ENCODE data around the gene HPSE2. TPM values are rescaled to one million over a fixed set of nuclear protein-coding genes. Genes with fewer than 3 reads are reported as not detected.

The HPSE2 gene
- polyA plus RNA-seq, 2 of the 4 experiments (the other 2 are of a cell fraction), result not detected

GRCh38 chr10:98478430-98479222 is 757.0 kb downstream of the HPSE2 start:
- Histone ChIP-seq H3K4me2 (no peak overlapping the region), H3K27ac (no peak overlapping the region), H3K4me3 (no peak overlapping the region), H3K4me1 (no peaks in the 10 kb centered on the region), H3K9me3 (no peaks in the 10 kb centered on the region)
- DNase-seq (ENCODE audit: low read depth in 1 of 2, low spot score in 1 of 2) (no peak), ATAC-seq (no peak), FAIRE-seq (no peak)
- ChIA-PET CTCF (interaction anchor here (0.8 to 6.4 kb wide), 3 partner anchors 11 to 768 kb away, joined by 3 to 46 read pairs (median 4); no protein-coding TSS in a partner anchor), POLR2A (no interaction called here)
- TF ChIP-seq MAZ (IDR thresholded peaks at IDR 0.05; ENCODE audit: borderline replicate concordance, low read depth, low read length) (no peak), CHD2 (IDR thresholded peaks at IDR 0.05; ENCODE audit: low read length, partially characterized antibody) (no peak), KDM1A (IDR thresholded peaks at IDR 0.05; ENCODE audit: low read depth) (no peak), POLR2A (IDR thresholded peaks at IDR 0.05; ENCODE audit: low read length) (no peak), HES2 (IDR thresholded peaks at IDR 0.05) (no peak), TP53 (CRISPR knock-in tag; IDR thresholded peaks at IDR 0.05) (no peak), RCOR1 (IDR thresholded peaks at IDR 0.05; ENCODE audit: low read depth, low read length) (no peak), POLR2AphosphoS2 (conservative IDR thresholded peaks at IDR 0.05; ENCODE audit: low read length) (no peak), GATA3 (IDR thresholded peaks at IDR 0.05; ENCODE audit: borderline replicate concordance) (no peak), ZNF302 (CRISPR knock-in tag; IDR thresholded peaks at IDR 0.05) (no peak), HOXB5 (CRISPR knock-in tag; IDR thresholded peaks at IDR 0.05) (no peak), RARB (CRISPR knock-in tag; IDR thresholded peaks at IDR 0.05) (no peak), BHLHE40 (IDR thresholded peaks at IDR 0.05; ENCODE audit: low read depth, low read length) (no peak), USF2 (IDR thresholded peaks at IDR 0.05) (no peak), ZFP36 (IDR thresholded peaks at IDR 0.05; ENCODE audit: borderline replicate concordance, partially characterized antibody) (no peak)
- WGBS (ENCODE audit: missing lambda C conversion rate), result 3% methylated on average over 6 of the region's 6 CpGs

GRCh38 chr10:98477861-98478260 is 757.8 kb downstream of the HPSE2 start:
- no peak overlapping the region for H3K4me2 ChIP-seq
- H3K4me3 ChIP-seq, result no peak overlapping the region
- DNase-seq (ENCODE audit: low read depth in 1 of 2, low spot score in 1 of 2) (no peak), ATAC-seq (no peak), FAIRE-seq (no peak)
- no peak overlapping the region for H3K27ac ChIP-seq
- no peaks in the 10 kb centered on the region for H3K9me3 ChIP-seq
- TF ChIP-seq BHLHE40 (IDR thresholded peaks at IDR 0.05; ENCODE audit: low read depth, low read length) (no peak), HMGXB4 (CRISPR knock-in tag; IDR thresholded peaks at IDR 0.05; ENCODE audit: borderline replicate concordance) (no peak), RNF2 (IDR thresholded peaks at IDR 0.05; ENCODE audit: borderline replicate concordance, low read depth) (no peak), HDAC2 (IDR thresholded peaks at IDR 0.05) (no peak), GATA3 (IDR thresholded peaks at IDR 0.05; ENCODE audit: borderline replicate concordance) (no peak), HOXB13 (CRISPR knock-in tag; IDR thresholded peaks at IDR 0.05; ENCODE audit: low read depth) (no peak), HOXA7 (CRISPR knock-in tag; IDR thresholded peaks at IDR 0.05) (no peak), CHD4 (IDR thresholded peaks at IDR 0.05; ENCODE audit: borderline replicate concordance) (no peak), POLR2A (IDR thresholded peaks at IDR 0.05; ENCODE audit: low read length) (no peak), RCOR1 (IDR thresholded peaks at IDR 0.05; ENCODE audit: low read depth, low read length) (no peak), RAD21 (conservative IDR thresholded peaks at IDR 0.05 in 1 of 2, IDR thresholded peaks at IDR 0.05 in 1 of 2) (no peak), PHF8 (IDR thresholded peaks at IDR 0.05; ENCODE audit: borderline replicate concordance, low read depth) (no peak), JUNB (IDR thresholded peaks at IDR 0.05) (no peak), CHD2 (IDR thresholded peaks at IDR 0.05; ENCODE audit: low read length, partially characterized antibody) (no peak), NPAS2 (CRISPR knock-in tag; IDR thresholded peaks at IDR 0.05; ENCODE audit: borderline replicate concordance) (no peak), JUN (IDR thresholded peaks at IDR 0.05) (no peak), ATOH8 (CRISPR knock-in tag; IDR thresholded peaks at IDR 0.05; ENCODE audit: low read depth) (no peak), EHMT2 (IDR thresholded peaks at IDR 0.05; ENCODE audit: low read depth) (no peak)
- ChIA-PET POLR2A (no interaction called here), CTCF (interaction anchor here (1.5 to 6.4 kb wide), 2 partner anchors 10 to 769 kb away, joined by 4 to 46 read pairs; no protein-coding TSS in a partner anchor)
- H3K4me1 ChIP-seq, result no peaks in the 10 kb centered on the region

Data from A549 (cell line).